PFSK-1 (cell line): Measurements from ENCODE around the gene NEGR1.

ENCODE experiments used
- FOXP2 ChIP-seq: optimal IDR thresholded peaks from 2 replicates; pipeline ENCODE3; 2011; ENCODE audit warnings: borderline replicate concordance, control low read depth, inconsistent platforms; ENCODE audit not compliant: insufficient read depth; ENCODE audit errors: extremely low read length, extremely low read depth
- POLR2AphosphoS5 ChIP-seq: IDR thresholded peaks from 2 replicates; pipeline ENCODE4 v1.6.1; 2012; ENCODE audit warnings: low read depth, mild to moderate bottlenecking, control low read depth, low read length, moderate library complexity
- SIN3A ChIP-seq: IDR thresholded peaks from 2 replicates; pipeline ENCODE4 v1.6.1; 2012; ENCODE audit warnings: mild to moderate bottlenecking, low read length, moderate library complexity, borderline replicate concordance; ENCODE audit not compliant: insufficient read depth
- TAF1 ChIP-seq: IDR thresholded peaks from 2 replicates; pipeline ENCODE4 v1.6.1; 2012; ENCODE audit warnings: low read length, control low read depth, borderline replicate concordance; ENCODE audit not compliant: insufficient read depth
- TF ChIP-seq, protein P1 (sequence below), 2 experiments: IDR thresholded peaks; 2 replicates each; pipeline versions ENCODE4 v1.6.1 to v1.8.0; 2011 to 2012; ENCODE audit warnings: low read depth in 2 of 2, low read length in 2 of 2, control low read depth in 1 of 2, inconsistent platforms in 1 of 2, mild to moderate bottlenecking in 1 of 2, moderate library complexity in 1 of 2; ENCODE audit not compliant: insufficient read depth in 1 of 2

NEGR1 gene

DNA sequence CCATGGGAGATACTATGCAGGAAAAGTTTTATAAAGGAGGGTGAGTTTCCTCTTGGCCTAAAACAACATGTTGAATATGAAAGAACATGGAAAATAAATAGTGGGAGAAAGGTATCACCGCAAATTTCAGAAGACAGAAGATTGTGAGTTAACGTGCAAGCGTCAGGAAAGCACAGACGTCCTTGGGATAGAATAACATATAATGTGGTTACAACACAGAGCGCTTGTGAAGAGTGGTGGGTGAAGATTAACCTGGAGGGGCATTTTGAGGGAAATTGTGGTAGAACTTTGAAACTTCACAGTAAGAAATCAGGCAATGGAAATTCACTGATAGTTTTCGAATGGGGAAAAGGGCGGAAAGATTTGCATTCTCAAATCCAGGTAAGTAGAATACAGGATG, 47.3 kb downstream of the NEGR1 start:
- TF ChIP-seq POLR2AphosphoS5 (no peak), FOXP2 (no peak), TAF1 (no peak), SIN3A (no peak)
- TF ChIP-seq, protein P1, sequence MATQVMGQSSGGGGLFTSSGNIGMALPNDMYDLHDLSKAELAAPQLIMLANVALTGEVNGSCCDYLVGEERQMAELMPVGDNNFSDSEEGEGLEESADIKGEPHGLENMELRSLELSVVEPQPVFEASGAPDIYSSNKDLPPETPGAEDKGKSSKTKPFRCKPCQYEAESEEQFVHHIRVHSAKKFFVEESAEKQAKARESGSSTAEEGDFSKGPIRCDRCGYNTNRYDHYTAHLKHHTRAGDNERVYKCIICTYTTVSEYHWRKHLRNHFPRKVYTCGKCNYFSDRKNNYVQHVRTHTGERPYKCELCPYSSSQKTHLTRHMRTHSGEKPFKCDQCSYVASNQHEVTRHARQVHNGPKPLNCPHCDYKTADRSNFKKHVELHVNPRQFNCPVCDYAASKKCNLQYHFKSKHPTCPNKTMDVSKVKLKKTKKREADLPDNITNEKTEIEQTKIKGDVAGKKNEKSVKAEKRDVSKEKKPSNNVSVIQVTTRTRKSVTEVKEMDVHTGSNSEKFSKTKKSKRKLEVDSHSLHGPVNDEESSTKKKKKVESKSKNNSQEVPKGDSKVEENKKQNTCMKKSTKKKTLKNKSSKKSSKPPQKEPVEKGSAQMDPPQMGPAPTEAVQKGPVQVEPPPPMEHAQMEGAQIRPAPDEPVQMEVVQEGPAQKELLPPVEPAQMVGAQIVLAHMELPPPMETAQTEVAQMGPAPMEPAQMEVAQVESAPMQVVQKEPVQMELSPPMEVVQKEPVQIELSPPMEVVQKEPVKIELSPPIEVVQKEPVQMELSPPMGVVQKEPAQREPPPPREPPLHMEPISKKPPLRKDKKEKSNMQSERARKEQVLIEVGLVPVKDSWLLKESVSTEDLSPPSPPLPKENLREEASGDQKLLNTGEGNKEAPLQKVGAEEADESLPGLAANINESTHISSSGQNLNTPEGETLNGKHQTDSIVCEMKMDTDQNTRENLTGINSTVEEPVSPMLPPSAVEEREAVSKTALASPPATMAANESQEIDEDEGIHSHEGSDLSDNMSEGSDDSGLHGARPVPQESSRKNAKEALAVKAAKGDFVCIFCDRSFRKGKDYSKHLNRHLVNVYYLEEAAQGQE (IDR thresholded peaks at IDR 0.05; ENCODE audit: insufficient read depth in 1 of 2, low read depth in 2 of 2, low read length in 2 of 2): no peak

DNA sequence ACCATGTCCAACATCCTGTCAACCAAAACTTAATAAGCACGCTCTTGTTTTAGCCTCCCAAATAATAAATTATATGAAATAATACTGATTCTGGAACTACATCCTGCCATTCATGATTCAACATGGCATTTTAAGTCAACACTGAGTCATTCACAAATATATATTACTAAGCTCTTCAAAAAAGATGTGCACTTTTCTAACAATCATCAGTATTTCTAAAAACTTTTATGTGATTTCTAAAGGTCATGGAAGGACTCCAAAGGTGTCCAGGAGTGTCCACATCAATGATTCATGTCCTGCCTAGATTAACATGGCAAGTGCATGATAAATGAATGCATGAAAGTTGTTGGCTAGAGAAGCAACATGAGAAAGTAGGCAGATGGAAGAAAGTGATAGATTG, 51.6 kb downstream of the NEGR1 start:
- TF ChIP-seq POLR2AphosphoS5 (no peak), SIN3A (no peak)
- TF ChIP-seq, protein P1 (IDR thresholded peaks at IDR 0.05; ENCODE audit: insufficient read depth in 1 of 2, low read depth in 2 of 2, low read length in 2 of 2): no peak

DNA sequence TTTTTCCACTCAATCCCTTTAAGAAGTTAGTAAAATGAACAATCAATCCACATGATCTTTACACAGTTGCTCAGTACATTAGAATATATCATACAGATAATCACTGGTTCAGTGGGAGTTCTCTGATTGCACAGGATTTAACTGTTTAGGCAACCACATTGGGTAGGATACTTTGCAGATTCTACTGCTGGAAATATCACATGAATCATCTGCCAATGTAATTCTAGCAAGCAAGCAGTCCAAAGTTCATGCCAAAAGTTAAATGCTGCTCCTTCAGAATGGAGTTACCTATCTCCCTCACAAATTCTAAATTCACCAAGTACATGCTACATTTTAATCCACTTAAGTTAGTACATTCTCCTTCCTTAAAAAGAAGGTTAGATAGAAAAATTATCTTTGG, 52.4 kb downstream of the NEGR1 start:
- TF ChIP-seq TAF1: no peak
- TF ChIP-seq, protein P1 (IDR thresholded peaks at IDR 0.05; ENCODE audit: insufficient read depth in 1 of 2, low read depth in 2 of 2, low read length in 2 of 2): no peak
- TF ChIP-seq FOXP2: no peak
- no peak for TF ChIP-seq SIN3A
- TF ChIP-seq POLR2AphosphoS5: no peak

DNA sequence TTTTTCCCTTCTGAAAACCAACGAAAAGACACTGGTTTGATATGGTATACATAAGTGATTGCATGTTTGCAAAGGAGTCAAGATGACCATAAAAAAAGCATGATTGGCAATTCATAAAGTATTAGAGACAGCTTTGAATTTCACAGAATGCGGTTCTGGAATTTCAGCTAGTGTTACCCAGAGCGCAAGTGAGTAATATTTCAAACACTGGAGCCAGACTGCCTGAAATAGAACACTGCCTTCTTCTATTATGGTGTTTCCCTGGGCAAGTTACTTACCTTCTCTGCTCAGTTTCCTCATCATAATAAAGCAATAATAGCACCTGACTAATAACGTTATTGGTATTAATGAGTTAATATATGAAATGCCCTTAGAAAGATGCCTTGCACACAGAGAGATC, 54.7 kb downstream of the NEGR1 start:
- TF ChIP-seq FOXP2 (no peak), SIN3A (no peak), TAF1 (no peak), POLR2AphosphoS5 (no peak)
- TF ChIP-seq, protein P1 (IDR thresholded peaks at IDR 0.05; ENCODE audit: insufficient read depth in 1 of 2, low read depth in 2 of 2, low read length in 2 of 2): no peak

DNA sequence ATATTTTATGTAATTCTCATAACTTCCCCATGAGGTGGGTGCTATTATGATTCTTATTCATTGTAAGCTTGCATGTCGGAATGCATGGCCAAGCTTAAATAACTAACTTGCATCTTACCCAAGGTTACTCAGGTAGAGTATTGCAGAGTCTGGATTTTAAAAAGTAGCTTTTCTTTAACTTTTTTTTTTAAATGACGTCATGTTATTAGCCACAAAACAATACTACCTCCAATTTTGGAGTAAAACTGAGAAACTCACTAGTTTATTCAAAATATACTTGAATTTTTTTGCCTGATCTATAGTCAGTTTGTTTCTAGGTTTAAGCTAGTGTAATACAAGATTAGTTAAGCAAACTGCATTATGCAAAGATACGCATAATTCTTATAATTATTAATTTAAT, 57.8 kb downstream of the NEGR1 start:
- TF ChIP-seq FOXP2 (no peak), SIN3A (no peak), TAF1 (no peak), POLR2AphosphoS5 (no peak)
- TF ChIP-seq, protein P1 (IDR thresholded peaks at IDR 0.05; ENCODE audit: insufficient read depth in 1 of 2, low read depth in 2 of 2, low read length in 2 of 2): no peak
